HG03097 (cell line): ENCODE results near the gene MORN5.

Experiments
- ATAC-seq: cut with Tn5 transposase; IDR thresholded peaks from one replicate; pipeline ENCODE4 v1.9.1; 2021; ENCODE audit not compliant: unreplicated experiment, low FRiP score

MORN5 gene

GRCh38 chr9:122226142-122226757, 66.5 kb downstream of the MORN5 start:
- ATAC-seq, result no peak

DNA sequence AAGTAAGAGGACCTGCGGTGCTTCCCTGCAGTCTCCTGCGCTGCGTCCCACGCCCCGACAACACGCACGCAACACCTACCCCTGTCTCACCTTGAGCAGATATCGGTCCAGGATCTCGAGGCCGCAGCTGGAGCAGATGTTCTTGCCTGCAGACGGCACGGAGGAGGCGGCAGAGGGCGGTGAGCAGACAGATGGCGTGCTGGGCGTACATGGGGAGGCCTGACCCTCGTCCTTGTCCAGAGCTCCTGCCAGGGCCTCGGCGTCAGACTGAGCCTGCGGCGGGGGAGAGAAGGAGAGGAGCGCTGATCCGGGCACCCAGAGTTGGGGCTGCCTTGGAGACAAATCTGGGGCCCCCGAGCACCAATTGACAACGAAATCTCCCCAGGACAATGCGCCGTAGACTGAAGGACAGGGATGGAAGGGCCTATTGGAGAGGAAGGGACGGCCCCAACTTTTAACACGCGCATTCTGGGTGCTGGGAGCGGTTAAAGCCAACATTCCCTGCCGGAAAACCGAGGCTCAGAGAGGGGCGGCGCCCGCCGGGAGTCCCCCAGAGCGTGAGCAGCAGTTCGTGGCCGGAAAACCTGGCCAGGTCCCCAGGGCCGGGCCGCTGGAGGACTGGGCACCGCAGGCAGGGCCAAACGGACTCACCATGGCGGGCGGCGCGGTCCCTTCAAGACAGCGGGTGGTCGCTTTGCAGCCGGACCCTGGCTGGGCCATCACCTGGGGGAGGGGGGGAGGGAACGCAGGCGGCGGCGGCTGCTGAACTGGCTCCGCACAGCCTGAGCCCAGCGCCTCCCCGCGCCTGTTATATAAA, 67.3 kb downstream of the MORN5 start:
- no peak for ATAC-seq

- no peak for ATAC-seq
Observed at GRCh38 chr9:122227575-122227900, 67.8 kb downstream of the MORN5 start.

DNA sequence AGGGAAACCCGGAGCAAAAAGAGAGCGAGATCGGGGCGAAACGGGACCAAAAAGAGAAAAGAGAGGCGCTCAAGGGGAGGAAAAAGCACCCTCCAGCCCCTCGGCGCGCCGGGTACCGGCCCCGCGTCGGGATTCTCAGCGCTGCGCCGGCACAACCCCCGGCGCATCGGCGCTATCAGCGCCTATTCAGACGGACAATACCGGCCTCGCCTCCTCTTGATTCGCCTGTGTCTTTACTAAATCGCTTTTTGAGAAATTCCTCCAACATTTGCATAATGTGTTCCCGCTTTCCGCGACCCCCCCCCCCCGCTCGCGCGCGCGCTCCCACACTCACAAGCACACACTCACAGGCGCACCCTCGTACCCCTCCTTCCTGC, 68.5 kb downstream of the MORN5 start:
- ATAC-seq, result no peak

DNA sequence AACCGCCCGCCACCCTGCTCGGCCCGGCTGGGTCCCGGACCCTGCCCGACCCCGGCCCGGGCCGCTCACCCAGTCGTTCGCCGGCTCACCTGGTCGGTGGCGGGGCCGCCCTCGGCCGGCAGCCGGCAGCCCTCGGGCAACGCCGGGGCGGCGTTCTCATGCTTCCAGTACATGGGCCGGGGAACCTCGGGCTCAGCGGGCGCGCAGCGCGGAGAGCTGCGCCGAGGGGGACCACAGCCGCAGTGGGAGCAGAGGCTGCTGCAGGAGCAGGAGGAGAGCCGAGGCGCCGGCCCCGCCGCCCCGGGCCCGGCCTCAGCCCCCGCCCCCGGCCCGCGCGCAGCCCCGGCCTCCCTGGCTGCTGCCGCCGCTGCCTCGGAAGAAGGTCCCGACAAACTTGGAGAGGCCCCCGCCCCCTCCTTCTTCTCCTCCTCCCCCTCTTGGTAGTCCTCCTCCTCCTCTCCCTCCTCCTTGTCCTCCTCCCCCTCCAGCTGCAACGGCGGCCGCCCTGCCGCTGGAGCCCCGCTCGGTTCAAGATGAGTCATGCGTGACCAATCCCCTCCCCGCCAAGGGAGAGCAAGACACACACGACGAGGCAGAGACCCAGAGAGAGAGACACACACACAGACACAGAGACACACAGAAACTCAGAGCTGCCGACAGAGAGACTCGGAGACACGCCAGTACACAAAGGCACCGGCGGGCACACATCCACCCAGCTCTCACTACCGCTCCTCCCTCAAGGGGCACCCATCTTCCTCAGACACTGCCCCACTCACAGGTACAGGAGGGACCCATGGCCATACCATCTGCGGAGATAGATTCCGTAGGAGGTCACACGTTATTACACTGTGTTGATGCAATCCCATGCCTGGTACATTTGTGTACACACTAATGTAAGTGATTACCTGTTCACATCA, 69.1 kb downstream of the MORN5 start, which contains the start of gene LHX6:
LHX6 (minus strand) TSS at position 390 of the 917 bp plus-strand sequence; CDS start at position 173, 217 bp downstream.
- ATAC-seq, result no peak

- ATAC-seq, result no peak
Observed at GRCh38 chr9:122229485-122229837, 69.8 kb downstream of the MORN5 start.

DNA sequence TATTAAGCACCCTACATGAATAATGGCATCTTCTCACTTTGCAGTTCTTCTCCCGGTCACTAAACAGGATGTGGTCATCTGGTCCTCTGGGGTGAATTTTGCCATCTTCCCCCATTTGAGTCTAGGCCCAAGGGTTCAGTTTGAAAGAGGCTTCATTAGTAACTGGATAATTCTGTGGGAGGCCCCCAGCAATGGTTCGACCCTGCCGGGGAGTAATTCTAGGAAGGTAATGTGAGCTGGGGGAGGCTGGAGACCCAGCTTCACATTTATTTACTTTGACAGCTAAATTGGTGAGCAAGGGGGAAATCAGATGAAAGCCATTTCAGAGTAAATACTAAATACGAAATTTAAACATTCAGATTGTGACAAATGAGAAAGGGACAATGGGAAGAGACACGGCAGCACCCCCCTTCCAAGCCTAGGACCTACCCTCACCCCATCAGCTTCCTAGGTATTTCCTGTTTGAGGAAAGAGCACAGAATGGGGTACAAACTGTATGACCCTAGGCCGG, 73.1 kb downstream of the MORN5 start:
- no peak for ATAC-seq

GRCh38 chr9:122234022-122234748, 74.5 kb downstream of the MORN5 start:
- no peak for ATAC-seq

GRCh38 chr9:122236681-122237080, 77.0 kb downstream of the MORN5 start:
- ATAC-seq, result no peak

- ATAC-seq, result no peak
Observed at GRCh38 chr9:122239722-122240121, 80.0 kb downstream of the MORN5 start.

GRCh38 chr9:122244349-122244748, 84.6 kb downstream of the MORN5 start:
- no peak for ATAC-seq

DNA sequence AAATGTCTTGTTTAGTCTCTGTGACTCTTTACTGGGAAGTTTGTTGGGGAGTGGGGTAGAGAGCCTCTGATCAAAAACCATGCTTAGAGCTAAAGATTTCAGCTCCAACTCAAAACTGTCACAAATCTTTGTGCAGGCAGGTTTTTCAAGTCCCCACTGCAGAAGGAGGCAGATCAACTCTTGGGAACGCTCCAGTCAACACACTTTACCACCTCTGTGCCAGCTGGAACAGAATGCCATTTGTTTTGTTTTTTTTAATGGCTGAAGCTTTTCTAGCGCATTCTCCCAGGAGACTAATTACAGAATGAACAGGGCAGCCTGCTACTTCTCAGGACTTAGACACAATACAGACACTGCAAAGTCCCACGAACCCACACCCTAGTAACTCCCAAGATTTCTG, 87.0 kb downstream of the MORN5 start:
- no peak for ATAC-seq

GRCh38 chr9:122248448-122248865, 88.7 kb downstream of the MORN5 start:
- no peak for ATAC-seq
